GM21526 (cell line): ENCODE results near the gene DEPDC5.
"Not testable (repeated sequence)": the region's sequence is repeated elsewhere in the genome, so short reads cannot be mapped to it uniquely, and the experiment has no call there.

Source experiments
- ATAC-seq: cut with Tn5 transposase; IDR thresholded peaks from one replicate; pipeline ENCODE4 v1.9.1; 2021; ENCODE audit warnings: moderate library complexity; ENCODE audit not compliant: unreplicated experiment, low FRiP score

The DEPDC5 gene

DNA sequence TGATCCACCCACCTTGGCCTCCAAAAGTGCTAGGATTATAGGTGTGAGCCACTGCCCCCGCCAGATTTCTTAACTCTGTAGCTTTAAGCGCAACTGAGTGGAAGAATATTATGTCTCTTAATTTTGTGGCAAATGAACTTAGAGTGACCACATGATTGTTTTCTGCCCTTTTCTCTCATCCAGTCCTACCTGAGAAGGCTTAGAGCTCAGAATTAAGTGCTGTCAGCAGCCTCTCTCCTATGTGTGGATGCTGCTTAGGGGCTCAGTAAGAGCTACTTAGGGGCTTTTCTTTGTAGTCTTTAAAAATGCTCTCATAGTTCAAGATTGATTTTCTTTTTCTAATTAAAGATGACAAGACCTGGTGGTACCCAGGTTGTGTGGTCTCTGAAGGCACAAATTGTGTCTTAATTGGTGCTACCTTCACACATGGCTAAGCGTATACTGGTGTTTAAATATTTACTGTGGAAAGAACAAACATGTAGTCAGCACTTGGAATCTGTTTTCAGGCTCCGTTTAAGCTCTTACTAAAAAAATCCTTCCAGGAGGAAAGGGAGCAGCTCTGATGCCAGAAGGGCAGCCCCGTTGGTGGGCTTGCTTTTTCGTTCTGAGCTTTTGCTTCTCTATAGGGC, 59.3 kb downstream of the DEPDC5 start:
- no peak for ATAC-seq

DNA sequence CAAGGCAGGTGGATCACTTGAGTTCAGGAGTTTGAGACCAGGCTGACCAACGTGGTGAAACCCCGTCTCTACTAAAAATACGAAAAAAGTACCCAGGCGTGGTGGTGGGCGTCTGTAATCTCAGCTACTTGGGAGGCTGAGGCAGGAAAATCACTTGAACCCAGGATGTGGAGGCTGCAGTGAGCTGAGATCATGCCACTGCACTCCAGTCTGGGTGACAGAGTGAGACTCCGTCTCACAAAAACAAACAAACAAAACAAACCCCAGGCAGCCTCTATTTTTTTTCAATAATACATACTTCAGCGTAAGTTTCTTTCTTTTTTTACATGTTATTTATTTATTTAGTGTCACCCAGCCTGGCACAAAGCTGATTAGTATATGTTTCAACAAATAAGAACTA, 60.1 kb downstream of the DEPDC5 start:
- ATAC-seq = not testable (repeated sequence)

DNA sequence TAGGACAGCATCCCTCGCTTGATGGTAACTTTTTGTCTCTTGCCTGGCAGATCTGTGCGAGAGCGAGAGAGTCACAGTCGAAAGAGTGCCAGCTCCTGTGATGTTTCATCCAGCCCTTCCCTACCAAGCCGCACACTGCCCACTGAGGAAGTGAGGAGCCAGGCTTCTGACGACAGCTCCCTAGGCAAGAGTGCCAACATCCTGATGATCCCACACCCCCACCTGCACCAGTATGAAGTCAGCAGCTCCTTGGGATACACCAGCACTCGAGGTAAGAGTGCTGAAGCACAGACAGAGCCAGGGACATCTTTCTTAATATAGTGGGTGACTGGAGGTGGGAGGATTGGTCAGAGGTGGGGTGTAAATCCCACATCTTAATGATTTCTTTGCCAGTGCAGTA, 61.1 kb downstream of the DEPDC5 start:
- no peak for ATAC-seq

DNA sequence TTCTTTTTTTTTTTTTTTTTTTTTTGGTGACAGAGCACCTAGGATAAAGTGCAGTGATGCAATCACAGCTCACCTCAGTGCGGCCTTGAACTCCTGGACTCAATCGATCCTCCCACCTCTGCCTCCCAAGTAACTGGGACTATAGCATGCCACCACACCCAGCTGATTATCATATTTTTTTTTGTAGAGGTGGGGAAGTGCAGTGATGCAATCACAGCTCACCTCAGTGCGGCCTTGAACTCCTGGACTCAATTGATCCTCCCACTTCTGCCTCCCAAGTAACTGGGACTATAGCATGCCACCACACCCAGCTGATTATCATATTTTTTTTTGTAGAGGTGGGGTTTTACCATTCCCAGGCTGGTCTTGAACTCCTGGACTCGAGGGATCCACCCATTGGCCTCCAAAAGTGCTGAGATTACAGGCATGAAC, 61.6 kb downstream of the DEPDC5 start:
- not testable (repeated sequence) for ATAC-seq

DNA sequence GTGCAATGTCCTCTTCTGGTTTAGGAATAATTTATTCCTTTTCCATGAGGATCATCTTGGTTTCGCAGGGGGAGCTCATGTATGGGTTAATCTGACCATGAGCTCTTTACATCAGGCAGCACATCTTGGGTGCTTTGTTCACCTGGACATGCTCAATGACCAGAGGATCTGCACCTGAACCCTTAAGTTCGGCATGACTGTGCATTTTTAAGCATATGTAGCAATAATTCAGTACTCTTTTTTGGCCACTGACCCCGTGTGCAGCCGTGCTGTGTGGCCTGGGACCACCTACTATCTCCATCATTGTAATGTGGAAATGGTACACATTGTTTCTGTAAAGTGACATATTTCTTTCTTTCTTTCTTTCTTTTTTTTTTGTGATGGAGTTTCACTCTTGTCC, 62.9 kb downstream of the DEPDC5 start:
- ATAC-seq = no peak

DNA sequence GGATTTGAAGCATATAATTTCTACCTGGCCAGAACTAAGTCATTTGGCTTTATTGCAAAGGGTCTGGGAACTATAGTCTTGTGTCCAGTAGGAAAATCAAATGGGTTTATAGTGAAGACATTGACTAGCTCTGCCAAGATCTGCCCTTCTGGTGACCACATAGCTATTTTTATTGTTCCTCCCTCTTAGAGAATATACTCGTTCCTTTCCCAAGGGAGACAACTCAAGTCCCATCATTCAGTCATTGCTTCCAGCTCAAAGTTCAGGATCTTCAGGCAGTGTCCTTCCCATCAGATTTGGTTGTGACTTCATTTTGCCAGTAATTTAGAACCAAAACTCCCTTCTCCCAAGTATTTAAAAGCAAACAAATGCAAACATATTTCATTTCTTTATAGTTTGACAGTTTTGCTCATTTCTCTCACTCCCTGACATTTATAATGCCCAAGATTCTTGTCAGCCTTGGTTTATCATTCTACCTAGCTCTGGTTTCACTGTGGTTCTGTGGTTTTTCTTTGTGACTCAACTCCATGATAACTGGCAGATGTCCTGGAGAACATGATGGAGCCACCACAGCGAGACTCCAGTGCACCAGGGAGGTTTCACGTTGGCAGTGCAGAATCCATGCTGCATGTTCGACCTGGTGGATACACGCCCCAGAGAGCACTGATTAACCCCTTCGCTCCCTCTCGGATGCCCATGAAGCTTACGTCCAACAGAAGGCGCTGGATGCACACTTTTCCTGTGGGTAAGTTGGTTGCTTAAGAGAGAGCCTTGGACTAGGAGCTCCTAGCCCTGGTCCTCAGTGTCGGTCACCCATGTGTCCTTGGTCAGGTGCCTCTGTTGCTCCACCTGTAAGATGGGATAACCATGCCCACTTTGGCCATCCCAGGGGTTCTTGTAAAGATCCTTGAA, 64.9 kb downstream of the DEPDC5 start:
- ATAC-seq = no peak

DNA sequence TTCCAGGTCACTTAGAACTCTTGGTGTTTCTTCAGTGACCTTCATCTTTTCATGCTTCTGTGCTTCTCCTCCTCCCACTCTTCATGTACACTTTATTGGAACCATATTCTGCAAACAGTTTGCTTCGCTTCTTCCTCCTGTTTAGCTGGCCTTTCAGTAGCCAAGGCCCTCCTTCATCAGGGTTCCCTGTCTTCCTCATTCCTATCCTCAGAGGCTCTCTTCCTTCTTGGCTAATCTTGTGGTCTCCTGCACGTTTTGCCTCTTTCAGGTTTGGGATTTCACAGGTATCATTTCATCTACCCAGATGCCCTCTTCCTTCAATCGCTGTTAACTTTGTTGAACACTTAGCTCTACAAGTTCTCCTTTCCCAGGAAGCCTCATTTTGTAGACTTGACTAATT, 66.8 kb downstream of the DEPDC5 start:
- no peak for ATAC-seq

DNA sequence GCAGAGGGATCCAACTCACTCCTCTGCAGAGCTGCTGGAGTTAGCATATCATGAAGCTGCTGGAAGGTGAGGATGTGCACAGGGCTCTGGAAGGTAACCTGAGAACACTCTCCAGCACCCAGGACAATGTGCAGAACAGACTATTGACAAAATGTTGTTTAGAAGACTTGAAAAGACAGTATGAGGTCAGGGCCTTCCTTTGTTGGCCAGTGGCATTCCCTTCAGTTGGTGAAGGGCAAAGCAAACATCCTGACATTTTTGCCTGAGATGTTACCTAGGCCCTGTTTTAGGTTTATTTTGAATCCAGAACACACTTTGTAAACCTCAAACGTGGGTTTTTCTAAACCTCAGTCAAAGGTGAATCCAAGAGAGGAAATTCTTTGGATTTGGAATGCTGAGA, 67.8 kb downstream of the DEPDC5 start:
- no peak for ATAC-seq

DNA sequence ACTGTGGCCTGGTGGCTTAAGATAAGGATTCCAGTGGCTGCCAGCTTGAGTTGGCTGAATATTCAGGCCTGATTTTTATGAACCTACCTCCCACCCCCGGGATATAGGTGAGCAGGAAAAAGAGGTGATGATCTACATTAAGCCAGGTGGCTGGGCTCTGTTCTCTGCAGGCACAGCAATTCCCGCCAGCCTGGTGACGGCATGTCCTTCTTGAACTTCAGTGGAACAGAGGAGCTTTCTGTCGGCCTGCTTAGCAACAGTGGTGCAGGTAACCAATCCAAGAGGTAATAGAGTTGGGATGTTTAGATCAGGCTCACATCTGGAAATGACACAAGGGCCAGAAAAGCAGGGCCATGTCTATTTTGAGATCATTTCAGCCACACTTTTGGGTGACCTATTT, 68.7 kb downstream of the DEPDC5 start:
- no peak for ATAC-seq

DNA sequence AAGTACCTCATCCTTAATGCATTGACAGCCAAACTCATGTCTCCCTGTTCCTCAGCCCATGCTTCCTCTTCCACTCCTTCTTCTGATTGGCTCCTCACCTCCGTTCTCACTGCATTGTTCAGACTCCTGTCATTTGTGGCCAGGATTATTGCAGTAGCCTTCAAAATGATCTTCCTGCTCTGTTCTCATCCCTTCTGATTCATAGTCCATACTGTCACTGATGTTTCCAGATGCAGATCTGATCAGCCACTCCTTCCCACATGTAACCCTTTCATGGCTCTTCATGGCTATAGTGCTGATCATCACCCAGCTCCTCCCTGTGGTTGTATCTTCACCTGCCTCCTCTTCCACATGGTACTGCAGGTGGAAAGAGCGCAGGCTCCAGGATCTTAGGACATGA, 71.7 kb downstream of the DEPDC5 start:
- ATAC-seq = no peak

DNA sequence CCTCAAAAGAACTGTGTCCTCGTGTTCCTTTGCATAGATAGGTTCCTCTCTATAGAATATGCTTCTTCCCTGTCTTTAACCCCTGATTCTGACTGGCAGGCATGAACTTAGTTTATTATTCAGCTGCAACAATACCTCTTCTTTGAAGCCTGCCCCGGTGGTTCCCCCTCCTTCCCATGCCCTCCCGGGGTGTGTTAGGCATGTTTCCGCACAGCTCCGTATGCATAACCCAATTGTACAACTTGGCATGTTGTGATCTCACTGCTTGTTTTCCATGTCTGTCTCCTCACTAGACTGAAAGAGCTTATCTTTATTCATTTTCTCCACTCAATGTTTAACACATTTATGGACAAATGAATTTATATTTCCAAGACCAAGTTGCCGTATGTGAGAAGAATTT, 72.6 kb downstream of the DEPDC5 start:
- no peak for ATAC-seq

DNA sequence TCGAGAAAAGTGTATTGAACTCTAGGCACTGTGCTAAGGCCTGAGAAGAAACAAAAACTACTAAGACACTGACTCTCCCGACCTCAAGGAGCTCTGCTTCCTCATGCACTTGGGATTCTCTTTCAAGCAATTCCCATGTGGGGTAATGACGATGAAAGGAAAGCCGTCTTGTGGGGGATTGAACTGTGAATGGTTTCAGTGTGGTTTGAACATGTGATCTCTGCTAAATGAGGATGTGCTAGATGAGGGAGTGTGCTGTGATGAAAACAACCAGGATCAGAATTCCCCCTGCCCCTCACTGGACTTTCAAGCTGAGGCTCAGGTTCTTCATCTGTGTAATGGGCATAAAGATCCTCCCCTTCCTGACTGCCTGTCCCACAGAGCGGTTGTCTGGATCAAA, 74.9 kb downstream of the DEPDC5 start:
- no peak for ATAC-seq

DNA sequence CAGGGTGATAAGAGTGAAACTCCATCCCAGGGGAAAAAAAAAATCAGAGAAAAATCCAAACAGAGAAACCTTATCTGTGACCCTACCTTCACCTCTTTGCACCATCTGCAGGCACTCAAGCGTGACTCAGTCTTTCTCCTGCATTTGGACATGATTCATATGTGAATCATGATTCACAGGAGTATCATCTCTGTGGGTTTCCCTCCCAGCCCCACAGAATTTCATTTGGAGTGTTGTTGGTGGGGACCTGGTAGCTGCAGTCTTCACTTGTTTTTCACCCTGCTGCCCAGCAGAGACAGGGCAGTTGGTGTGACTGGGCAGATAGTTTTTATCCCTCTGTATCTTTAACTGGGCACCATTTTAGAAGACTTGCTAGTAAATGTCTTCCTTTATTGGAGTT, 75.7 kb downstream of the DEPDC5 start:
- ATAC-seq = no peak

DNA sequence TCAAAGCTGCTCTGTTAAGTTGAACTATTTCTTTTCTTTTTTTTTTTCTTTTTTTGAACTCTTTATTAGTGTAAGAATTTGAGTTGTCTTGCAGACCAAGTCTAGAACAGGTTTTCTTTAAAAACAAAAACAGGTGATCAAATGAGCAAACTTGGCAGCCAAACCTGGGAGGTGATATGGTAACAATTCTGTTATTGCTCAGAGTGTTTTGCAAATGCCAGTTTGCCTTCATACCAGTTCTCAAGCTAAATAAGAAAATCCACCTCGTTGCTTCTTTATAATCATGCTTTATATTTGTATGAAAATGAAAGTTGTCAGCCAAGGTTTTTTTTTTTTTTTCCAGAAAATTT, 76.9 kb downstream of the DEPDC5 start:
- no peak for ATAC-seq

DNA sequence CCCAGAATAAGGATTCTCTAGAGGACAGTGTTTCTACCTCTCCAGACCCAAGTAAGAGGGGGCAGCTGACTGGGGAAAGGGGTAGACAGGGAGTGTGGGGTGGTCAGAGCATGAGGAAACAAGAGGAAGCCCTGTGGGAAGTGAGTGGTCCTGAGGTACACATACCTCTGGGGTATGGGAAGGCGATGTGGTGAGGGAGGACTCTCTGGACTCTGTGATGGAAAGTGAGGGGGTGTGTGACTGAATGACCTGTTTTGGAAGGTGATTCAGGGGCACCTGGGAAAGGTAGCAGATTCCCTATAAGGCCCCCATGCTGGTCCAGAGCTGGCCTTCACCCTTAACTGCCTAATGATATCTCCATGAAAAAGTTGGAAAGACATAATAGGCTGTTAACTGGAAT, 80.1 kb downstream of the DEPDC5 start:
- ATAC-seq = no peak

DNA sequence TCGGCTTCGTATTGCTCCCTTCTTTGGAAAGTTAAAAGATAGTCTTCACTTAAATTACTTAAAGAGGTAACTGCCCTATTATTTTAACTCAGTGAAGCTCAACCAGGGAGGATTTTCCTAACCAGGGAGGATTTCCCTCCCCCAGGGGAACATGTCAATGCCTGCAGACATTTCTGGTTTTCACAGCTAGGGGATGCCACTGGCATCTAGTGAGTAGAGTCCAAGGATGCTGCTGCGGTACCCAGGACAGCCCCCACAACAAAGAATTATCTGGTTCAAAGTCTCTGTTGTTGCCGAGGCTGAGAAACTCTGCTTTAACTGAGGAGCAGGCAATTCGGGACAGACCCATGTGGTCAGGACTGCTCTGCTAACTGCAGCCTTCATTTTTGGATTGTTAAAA, 82.2 kb downstream of the DEPDC5 start:
- ATAC-seq = no peak

DNA sequence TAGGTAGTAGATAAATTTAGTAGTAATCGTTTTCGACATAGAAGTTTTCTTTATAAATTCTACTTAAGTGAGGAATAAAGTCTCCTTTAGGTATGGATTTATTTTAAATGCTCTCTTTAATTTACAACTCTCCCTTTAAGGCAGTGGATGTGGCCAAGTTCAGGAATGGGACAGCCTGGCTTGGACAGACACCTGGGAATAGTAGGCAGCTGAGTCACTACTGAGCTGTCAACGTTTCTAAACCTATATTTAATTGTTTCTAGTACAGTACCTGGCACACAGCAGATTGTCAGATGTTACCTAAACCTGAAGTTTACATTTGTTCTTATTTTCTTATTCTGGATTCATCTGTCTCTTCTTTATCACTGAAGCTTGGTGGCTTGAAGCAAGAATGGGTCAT, 85.1 kb downstream of the DEPDC5 start:
- no peak for ATAC-seq

DNA sequence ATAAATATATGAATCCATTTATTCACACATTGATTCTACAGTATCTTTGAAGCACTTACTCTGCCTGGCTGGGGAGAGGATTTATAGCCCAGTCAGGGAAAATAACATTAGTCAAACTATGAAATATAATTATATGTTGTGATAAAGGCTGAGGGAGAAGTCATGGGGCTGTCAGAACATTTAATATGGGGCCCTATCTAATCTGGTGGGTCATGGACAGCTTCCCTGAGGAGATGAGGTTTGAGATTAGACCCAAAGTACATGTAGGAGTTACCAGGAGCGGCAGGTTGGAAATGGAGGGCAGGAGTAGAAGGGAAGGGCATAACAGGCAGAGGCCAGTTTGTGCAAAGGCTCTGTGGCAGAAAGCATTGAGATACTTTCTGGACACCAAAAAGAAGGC, 86.2 kb downstream of the DEPDC5 start:
- ATAC-seq = no peak

DNA sequence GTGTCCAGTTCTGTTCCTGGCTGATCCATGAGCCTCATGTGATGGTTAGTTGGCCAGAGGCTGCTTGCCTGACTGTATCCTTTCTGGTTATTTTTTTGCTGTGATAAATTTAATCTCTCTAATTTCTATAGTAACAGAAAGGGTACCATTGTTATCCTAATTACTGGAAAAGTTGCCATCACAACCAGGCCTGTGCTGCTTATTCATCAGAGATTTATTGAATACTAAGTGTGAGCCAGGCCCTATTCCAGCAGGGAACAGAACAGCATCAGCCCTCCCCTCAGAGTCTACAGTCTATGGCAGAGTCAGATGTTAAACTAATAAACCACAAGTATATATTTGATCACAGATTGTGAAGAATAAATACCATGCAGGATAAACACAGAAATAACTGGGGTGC, 86.8 kb downstream of the DEPDC5 start:
- ATAC-seq = no peak

DNA sequence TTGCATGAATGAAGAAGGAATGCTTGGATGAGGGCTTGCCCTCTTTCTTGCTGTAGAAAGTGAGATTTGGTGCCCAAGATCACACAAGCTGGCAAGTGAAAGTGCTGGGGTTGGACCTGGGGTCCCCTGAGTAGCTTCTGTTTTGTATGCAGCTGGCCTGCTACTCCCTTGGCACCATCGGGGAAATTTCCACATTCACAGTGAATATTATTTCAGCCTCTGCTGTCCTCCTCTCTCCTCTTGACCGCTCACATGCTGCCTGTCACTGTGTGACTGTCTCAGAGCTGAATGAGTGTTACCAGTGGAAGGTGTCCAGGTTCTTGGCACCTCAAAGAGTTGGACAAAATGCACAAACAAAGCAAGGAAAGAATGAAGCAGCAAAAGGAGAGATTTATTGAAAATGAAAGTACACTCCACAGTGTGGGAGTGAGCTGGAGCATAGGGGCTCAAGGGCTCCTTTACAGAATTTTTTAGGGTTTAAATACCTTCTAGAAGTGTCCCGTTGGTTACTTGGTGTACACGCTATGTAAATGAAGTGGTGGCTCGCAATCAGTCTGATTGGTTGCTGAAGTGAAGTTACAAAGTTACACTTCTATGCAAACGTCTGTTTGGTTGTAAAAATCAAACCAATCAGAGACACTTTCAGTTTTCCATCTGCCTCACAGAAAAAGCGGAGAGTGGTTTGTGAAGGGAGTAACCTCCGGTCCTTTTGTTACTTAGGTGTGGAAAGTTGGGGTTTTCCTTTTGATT, 87.4 kb downstream of the DEPDC5 start:
- ATAC-seq = no peak

DNA sequence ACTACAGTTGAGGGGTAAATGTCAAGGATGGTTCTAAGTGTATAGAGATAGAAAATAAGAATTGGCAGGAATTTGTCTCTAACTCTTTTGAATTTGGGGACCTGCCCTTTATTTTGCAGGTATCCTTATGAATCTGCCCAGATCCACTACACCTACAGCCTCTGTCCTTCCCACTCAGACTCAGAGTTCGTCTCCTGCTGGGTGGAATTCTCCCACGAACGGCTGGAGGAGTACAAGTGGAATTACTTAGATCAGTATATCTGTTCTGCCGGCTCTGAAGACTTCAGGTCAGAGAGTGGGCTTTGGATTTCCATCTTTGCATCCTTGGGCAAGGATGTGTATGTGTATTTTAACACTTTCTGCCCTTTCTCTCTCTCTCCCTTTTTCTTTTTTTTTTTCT, 89.7 kb downstream of the DEPDC5 start:
- no peak for ATAC-seq

DNA sequence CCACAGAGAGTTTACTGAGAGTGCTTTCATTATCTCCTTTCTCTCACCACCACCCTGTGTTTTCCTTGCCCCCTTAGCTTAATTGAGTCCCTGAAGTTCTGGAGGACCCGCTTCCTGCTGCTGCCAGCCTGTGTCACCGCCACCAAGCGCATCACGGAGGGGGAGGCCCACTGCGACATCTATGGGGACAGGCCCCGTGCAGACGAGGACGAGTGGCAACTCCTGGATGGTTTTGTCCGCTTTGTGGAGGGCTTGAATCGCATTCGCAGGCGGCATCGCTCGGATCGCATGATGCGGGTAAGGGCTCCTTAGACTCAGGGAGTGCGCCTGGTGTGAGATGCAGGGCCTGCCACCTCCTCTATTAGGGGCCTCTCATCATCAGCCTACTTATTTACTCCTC, 91.1 kb downstream of the DEPDC5 start:
- no peak for ATAC-seq
